GM21723 (cell line): Measurements from ENCODE around the gene ARHGEF6.

Experiments
- ATAC-seq: cut with Tn5 transposase; IDR thresholded peaks from one replicate; pipeline ENCODE4 v1.9.1; 2021; ENCODE audit warnings: mild to moderate bottlenecking, moderate library complexity; ENCODE audit not compliant: unreplicated experiment

ARHGEF6 gene

DNA sequence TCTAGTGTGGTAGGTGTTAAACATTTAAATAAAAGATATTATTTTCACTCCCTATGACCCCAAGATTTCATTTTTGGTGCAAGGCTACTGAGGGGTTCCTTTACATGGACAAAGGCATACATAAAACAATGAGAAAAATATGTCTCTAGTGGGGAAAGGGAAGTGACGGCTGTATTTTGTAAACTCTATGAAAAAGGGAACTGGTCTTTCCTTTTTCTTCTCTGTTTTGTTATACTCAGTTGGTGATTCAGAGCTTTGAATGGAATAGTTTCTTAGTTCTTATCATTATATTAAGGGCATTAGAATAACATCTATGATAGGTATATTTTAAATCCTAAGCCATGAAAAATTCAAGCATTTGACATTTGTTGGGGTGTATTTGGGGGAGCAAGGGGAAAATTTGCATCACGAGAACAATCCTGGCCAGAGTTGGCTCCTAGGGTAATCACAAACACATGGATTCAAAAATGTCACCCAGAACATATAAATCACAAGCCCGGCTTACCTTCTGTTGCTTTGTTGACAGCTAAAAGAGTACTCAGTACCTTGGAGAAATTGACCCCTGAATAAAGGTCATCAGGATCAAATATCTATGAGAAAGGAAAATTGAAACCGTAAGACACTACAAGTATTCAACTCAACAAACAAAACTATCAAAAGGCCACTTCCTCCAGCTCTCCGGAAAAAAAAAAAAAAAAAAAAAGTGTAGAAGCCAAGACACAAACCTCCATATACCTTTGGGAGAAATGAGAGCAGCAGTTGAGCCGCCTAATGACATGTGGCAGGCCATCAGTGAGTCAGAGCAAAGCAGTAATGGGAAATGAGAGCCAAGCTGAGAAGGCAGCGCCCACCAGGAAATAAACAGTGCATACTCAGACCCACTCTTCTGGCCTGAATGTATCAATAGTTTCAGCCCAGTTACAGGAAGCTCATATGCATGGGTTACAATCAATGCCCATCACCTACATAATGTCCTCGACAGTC, 33.4 kb downstream of the ARHGEF6 start:
- peak; percentile 66 for ATAC-seq

DNA sequence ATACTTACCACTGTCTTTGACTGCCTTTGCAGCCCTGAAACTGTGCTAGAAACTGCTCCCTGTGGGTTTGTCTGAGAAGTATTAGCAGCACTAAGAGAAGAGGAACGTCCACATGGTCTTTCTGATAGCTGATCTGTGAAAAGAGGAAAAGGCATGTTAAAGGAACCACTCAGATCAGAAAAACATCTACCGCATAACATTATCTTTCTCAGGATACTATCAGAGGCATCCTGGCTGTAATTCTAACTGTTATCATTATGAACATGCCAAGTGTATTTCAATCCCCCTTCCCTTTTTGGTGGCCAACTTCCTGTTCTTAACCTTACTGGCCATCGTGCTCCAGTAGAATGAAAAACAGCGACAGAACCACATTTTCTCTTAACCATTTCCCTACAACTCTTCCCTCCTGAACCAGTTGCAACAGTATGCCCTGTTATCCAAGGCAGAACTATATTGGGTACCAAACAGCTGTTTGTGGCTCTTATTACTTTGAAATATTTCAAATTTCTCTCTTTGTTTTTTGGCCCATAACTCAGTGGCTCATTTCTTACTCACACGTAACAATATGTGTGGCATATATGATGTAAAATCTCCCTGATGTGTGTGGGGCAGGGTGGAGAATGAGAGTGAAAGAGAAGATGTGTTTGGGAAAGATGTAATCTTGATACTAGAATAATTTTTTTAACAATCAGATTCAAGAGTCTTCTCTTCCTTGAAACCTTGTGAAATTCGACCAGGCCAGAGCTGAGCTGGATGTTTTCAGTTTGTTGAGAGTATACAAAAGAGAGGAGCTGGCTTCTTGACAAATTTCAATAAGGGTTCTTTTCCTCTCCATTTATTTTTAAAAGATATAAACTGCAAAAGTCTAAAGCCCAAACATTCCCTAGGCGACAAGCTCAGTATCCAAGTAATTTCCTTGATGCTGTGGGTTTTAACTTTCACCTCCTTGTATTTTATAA, 35.2 kb downstream of the ARHGEF6 start:
- no peak for ATAC-seq

DNA sequence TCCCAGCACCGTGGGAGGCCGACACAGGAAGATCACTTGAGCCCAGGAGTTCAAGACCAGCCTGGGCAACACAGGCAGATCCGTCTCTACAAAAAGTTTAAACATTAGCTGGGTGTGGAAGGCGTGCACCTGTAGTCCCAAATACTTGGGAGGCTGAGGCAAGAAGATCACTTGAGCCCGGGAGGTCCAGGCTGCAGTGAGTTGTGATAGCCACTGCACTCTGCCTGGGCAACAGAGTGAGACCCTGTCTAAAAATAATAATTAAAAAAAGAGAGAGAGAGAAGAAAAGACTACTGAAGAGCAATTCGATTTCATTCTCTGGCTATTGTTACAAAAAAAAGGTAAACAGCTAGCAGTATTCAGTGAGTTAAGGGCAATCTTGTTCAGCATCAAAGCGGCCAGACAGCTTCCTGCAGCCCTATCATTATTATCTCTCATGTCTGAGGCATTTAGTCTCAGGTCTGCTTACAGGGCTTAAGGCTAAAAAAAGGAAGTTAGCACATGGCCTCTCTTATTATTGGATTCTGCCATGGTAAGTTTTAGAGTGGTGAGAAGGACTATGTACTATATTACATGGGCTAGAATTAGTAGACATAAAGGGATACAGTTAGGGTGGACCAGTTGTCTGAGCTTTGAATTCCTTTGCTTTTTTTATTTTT, 37.9 kb downstream of the ARHGEF6 start:
- ATAC-seq, result no peak

DNA sequence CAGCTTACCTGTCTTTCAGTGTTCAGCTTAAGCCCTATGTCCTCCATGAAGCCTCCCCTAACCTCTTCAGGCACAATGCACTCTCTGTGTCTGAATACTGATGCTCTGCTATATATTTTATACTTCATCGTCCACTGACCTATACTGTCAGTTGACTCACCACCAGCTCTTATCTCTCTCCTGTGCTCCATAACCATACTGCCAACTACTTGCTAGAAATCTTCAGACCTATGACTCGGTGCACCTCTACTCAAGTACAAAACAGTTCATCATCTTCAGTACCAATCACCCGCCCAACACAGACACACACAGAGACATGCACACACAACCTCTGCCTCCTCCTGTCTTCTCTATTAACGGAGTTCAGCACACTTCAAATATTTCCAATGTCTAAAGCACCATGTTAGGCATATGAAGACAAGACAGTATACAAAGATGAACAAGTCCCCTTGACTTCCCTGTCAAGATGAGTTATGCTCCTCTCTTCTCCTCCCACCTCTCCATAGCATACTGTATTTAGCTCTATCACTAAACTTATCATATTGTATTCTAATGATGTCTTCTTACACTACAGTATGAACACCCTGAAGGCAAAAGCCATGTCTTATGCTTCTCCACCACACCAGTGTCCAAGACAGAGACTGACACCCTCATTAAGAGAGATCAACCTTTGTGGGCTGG, 42.5 kb downstream of the ARHGEF6 start:
- no peak for ATAC-seq

DNA sequence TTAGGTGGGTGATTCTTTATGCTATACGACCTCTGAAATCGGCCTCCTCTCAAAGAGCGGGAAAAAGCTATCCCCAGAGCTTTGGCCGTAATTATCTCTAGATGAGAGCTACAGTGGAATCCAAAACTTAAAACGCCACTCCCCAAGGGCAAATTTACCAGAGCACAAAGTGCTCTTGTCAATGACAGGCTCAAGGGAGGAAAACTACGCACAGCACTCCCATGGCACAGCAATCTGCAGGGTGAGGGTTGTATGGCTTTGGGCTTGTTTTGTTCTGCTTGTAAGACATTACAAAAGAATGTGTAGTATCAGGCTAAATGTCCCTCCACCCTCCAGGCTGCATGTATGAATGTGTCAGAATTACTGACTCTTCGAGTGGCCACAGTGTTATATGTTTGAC, 44.0 kb downstream of the ARHGEF6 start:
- ATAC-seq, result no peak

DNA sequence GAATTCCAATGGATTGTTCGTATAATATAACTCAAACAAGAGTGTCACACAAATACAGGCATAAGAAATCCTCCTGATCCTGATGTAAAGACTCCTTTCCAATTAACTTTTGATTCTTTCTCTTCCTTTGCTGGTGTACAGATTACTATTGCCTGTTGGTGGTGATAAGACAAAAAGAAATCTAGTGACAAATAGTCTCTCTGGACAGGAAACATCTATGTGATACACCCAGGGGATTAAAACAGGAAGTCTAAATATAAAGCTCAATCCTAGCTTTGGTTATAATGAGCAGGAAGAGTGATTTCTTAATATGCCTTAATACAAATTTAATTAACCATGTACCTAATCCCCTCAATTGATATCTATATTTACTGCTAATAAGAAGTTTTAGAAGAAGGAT, 45.1 kb downstream of the ARHGEF6 start:
- ATAC-seq, result no peak

DNA sequence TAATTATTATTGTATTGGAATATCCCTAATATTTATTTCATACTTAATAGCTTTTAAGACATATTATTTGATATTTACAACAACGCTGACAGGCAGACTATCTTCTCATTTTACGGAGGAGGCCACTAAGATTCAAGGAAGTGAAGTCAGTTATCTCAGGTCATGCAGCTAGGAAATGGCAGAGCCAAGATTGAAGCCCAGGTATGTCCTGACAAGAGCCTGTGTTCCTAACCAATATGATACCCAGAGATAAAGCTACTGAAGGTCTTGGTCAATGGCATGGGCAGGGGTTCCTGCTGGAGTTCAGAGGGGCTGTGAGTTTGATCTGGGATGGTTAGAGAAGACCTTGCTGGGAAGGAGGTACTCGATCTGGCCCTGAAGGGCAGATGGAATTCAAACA, 47.1 kb downstream of the ARHGEF6 start:
- no peak for ATAC-seq

DNA sequence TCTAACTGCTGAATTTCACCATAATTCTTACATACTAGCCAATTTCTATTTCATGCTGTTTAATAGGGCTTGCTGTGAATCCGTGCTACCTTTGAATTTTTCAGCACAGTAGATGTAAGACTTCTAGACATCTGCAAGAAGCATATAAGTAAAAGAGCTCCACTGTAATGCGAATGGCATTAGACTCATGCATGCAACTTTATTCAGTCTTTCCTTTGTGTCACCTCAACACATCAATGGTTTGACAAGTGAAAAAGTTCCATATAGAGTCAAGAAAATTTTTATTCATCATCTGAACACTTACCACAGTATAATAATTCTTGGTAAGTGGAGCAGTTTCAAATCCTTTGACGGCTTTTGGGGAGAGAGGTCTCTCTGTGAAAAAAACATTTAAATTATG, 48.9 kb downstream of the ARHGEF6 start:
- ATAC-seq, result no peak

DNA sequence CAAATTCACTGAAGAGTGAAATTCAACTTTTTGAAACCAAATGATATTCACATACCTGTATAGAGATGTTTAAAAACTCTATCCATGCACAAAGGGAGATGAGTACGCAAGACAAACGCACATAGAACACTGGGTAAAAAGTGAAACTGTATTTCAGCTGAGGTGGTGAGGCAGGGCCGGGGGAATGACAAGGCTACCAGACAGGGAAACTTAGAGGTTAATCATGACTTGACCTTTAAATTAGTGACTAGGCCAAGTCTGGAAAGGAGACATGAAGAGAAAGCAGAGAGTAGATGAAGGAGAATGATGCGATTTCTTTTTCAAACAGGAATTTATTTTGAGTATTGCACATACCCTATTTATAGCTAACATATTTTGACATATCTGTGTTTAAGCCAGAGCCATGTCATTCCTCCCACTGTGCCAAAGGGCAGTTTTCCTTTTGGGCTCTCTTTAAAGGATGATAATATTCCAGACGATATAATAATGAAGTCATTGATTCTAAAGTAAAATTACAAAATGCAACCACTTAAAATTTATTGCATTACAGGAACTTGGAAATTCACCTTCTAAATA, 49.4 kb downstream of the ARHGEF6 start:
- no peak for ATAC-seq

DNA sequence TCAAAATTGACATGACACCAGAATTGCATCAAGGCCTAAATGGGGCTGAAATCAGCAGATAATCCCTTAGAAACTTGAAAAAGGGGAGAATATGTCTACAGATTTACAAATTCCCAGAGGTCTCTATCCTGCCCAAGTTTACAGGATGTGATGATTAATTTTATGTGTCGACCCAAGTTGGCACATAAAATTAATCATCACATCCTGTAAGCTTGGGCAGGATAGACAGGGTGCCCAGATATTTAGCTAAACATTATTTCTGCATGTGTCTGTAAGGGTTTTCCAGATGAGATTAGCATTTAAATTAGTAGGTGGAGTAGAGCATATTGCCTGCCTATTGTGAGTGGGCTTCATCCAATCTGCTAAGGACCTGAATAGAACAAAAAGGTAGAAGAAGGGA, 52.3 kb downstream of the ARHGEF6 start:
- no peak for ATAC-seq

DNA sequence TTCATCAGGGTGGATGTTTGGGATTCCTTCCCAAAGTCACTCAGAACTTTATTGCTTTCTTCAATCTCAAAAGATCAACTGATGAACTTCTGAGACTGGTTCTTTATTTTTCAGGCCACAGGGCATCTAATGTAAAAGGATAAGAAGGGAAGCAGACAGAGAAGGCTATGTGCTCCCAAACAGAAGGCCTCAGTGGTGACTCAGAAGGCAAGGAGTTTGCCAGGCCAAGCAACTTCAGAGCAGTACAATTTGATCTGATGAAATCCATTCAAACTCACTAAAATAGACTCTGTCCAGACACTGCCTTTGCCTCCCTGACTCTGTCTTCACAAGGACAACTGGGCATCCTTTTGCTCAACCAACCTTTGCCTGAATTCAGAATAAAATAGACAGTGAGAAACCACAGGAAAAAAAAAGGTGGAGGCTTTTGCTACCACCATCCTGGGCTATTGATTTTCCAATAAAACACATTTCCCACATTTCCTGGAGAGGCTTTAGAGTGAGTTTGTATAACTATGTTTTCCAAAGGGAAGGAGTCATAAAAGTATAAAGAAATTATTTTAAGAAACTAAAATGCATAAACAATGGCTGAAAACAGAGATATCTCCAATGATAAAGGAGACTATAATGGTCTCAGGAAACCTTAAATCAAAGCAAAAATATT, 55.2 kb downstream of the ARHGEF6 start:
- ATAC-seq, result no peak

DNA sequence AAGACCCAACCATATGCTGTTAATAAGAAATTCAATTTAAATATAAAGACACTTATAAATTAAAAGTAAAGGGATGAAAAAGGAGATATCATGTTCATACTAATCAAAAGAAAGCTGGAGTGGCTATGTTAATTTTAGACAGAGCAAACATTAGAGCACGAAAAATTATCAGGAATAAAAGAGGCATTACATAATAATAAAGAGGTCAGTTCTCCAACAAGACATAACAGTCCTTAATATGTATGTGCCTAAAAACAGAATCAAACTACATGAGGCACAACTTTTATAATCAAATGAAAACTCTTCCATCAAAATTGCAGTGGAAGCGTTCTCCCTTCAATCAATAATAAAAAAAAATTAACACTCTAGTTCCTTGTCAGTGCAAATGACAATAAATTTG, 62.6 kb downstream of the ARHGEF6 start:
- ATAC-seq, result no peak

DNA sequence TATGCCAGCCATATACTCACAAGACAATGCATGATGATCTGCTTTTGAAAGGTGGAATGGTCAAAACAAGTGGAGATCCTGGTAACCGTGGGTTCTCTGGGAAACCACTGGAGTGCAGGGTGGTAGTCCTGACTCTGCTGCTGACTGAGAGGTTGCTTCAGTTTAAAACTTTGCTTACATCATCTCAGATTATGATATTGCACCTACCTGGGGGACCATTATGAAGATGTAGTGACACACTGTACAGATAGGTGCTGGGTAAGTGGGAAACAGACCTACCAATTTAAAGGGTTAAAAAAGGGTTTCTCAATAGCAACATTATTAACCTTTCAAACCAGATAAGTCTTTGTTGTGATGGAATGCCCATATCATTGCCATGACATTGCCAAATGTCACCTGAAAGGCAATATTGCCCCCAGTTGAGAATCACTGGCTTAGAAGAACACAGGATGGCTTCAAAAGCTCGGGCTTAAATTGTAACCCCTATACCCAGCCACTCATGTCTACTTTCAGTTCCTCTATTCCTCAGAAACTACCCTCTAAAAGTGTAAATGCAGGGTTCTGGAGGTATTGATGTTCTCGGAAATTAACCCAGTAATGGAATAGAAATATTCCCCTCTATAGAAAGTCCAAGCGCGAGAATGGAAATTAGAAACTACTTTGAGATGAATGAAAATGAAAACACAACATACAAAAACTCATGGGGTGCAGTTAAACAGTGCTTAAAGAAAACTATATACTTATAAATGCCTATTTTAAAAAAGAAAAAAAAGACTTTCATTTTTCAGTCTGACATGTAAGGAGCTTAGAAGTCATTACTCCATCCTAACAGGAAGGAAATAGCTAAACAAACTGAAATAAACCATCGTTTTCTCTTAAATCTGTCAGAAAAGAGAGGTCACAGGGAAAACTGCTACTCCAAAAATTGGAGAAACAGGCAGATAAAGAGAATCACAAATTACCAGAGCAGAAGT, 65.8 kb downstream of the ARHGEF6 start:
- ATAC-seq, result peak; percentile 85

DNA sequence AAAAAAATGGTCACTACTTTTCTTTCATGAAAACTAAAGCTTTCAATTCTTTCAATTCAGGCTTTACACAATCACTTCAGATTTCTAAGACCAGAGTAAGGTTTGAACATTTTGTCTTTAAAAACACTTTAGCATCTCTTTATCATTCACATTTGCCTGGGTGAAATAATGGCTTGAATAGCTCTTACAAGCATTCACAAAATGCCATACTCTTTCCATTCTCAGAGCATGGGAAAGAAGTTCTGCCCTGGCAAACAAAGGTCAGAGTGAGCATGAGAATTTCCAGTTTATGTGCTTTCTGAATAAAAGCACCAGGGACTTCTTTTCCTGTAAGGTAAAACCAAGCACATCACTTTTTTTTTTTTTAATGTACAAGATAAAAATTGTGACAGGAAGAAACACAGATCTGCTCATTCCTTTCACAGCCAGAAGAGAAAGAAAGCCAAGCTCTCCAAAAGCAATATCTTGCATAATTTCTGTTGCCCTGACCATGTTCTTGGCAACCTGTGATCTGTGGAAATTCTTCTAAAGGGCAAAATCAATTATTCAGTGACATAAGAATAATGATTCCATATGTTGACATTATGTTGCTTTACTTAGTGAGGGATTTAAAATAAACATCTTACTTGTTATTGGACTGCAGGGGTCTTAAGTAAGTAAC, 68.0 kb downstream of the ARHGEF6 start:
- no peak for ATAC-seq

DNA sequence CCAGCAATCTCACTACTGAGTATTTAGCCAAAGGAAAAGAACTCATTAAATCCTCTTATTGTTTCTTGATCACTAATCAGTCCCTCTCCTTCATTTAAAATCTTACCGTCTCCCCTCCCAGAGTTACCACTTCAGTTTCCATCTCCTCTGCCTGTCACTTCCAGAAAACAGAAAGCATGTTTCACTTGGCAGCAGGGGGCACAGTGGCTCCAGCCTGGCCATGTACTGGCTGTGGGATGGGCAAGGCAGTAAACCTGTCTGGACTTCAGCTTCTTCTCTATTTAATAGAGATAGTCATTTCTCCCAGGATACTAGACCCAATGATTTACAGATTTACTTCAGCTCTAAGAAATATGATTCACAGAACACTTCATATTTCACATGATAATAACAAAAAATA, 69.6 kb downstream of the ARHGEF6 start:
- ATAC-seq, result no peak

DNA sequence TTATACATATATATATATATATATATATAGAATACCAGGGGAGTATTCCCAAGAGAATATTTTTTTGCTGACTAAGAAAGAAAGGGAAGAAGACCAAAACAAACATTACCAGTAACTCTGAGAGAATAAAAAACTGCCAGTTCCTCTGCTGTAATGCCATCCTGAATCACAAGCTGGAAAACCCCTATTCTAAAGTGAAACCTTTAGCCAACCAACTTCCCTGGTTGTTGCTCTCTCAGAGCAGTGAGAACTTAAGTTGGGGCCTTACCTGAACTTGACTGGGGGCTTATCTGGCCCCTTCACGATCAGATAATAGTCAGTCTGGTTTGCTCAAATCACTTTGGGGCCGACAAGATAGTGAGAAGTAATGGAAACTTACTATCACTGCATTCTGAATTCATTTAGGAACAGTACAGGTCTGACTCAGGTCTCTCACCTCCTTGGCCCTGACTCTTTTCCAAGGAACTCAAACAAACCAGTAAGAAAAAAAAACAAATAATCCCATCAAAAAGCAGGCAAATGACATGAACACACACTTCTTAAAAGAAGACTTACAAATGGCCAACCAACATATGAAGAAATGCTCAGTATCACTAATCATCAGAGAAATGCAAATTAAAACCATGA, 70.3 kb downstream of the ARHGEF6 start:
- ATAC-seq, result peak; percentile 37

DNA sequence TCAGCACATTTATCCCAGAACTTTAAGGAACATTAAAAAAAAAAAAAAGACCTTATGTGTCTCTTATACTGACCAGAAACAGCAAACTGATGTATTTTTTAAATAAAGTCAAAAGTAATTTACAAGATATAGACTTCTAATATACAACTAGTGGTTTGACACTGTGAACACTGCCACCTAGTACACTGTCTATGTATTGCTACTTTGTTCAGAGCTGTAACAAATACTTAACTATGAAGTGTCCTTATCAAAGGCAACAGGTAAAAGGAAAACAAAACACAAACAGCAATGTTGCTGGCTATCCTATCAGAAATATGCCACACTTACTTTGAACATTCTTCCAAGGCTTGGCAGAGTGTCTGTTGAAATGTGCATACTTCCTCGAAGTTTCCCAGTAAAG, 72.4 kb downstream of the ARHGEF6 start:
- ATAC-seq, result peak; percentile 62
